HG02970 (cell line): ENCODE measurements around the gene SAMSN1.
"Not testable (repeated sequence)": the region's sequence is repeated elsewhere in the genome, so short reads cannot be mapped to it uniquely, and the experiment has no call there.

Experiments used
- ATAC-seq: cut with Tn5 transposase; IDR thresholded peaks from one replicate; pipeline ENCODE4 v1.9.1; 2021; ENCODE audit warnings: mild to moderate bottlenecking, moderate library complexity, moderate number of reproducible peaks; ENCODE audit not compliant: unreplicated experiment, low FRiP score

SAMSN1 gene

DNA sequence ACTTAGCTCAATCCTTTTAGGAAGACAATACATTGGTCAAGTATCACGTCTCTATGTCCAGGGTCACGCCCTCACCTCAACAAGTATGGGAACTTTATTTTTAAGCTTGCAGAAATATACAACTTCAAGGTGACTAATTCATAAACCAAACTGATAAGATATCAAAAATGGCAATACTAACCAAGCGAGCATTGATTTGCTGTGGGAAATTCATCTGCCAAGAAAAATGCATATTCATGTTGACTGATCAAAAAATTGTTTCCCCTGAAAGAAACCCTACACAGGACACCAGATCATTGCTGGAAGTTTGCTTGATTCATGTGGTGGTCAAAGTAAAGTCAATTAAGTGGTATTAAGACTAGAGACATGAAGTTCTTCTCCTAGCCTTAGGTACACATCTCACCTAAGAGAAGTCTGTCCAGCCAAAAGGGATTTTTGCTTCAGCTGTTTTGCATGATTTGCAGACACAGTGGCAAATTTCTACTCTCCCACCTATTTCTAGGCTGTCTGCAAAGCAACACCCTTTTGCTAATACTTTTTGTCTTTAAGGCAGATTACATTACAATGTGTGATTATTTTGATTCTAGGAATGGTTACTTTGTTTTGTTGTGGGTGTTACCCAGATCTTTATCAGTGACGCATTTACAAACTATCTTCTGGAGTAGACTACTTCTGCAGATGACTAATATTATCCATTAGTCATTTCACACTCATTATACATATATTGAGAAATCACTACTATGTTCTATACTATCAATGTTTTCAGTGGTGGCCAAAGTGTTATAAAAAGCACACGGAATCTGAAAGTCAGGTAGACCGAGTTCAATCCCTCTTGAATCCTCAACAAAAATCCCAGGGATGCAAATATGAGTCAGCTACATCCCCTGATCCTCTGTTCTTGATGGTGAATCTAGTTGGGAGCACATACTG is 12.4 kb downstream of the SAMSN1 start:
- ATAC-seq = peak; percentile 71

DNA sequence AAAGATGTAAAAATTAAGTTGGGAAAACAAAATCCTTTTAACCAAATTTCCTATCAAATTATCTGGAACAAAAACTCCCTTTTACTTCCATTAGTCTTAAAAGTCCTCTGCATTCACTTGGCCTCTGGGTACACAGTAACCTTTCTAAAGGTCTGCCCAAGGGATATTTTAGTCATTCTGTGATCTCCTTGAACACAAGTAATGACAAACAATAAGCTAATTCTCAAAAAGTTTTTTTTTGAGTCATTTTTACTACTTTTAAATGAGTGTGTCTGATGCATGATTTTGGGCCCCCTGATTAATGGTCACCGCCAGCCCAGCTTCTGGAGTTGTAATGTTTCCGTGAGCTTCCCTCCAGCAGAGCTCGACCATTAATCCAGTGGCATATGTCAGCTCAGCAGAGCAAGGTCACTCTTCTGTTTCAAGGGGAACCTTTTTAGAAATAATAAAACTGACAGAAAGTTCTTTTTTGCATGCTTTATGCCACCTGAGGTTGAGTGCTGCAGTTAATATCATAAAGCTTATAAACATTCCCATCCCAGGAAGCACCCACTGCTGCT is 14.3 kb downstream of the SAMSN1 start:
- ATAC-seq = no peak

DNA sequence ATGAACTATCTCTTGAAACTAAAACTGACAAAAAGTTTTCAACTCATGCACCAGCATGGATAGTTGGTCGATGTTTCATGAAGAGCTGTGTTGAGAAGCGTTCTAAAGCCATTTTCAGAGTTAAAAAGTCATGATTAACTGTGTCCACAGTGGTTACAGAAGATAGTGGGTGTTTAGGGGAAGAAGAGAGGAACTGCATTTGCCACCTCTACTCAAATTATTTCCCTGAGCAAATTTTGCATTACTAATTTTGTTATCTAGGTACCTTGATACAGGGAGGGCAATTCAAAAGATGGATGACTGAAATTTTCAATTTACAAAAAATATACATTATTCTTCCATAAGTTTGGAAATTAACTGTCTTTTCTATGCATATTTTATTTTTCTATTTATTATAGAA is 15.5 kb downstream of the SAMSN1 start:
- ATAC-seq = no peak

DNA sequence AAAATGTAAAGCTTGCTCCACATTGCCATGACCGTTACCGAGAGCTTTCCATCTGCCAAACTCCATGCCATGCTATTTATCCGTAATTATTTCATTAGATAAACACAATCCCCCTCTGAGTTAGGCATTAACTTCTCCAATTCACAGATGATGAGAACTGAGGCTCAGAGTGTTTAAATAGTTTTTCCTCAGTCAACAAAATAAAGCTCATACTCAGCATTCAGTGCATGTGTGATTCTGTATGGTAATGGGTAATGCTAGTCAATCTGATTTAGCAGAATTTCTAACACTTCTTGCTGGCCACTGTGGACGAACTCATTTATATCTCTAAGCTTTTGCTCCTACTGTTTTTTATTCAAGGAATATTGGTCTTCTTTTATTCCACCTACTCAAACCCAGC is 17.3 kb downstream of the SAMSN1 start:
- ATAC-seq = no peak

DNA sequence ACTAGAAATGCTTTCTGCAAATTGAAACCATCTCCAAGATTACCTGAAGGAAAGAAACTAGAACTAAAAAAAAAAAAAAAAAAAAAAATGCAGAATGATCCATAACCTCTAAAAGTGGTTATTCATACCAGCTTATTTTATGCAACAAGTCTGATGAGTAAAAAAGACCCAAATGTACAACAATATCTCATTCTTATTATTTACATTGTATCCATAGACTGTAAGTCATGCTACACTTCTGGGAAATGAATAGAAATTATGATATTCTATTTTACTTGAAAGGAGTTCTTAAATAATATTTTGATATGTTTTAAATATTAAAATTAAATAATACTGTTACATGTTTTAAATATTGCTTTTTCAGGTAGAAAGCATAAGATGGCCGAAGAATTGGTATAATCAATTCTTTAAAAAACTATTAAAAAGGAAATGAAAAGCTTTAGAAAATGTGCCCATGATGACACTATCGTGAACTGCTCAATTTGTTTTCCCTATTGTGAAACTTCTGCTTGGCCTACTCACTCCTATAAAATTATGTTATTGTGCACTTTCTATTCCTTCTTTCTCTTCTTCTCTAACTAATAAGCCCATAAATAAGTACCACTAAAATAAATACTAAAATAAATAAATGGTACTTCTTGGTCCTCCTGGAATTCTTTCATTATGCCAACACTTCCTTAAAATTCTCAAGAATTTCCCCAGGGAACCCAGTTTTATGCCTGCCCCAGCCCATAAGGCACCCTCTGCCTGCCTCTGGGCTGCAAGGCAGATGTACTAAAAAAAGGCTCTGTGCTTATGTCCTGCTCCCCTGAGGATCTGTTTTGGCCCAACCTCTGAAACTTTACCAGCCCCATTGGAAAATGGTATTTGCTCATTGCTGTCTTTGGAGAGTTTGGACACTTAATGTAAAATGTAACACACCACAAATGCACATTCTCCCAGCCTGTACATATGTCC is 18.1 kb downstream of the SAMSN1 start:
- no peak for ATAC-seq

DNA sequence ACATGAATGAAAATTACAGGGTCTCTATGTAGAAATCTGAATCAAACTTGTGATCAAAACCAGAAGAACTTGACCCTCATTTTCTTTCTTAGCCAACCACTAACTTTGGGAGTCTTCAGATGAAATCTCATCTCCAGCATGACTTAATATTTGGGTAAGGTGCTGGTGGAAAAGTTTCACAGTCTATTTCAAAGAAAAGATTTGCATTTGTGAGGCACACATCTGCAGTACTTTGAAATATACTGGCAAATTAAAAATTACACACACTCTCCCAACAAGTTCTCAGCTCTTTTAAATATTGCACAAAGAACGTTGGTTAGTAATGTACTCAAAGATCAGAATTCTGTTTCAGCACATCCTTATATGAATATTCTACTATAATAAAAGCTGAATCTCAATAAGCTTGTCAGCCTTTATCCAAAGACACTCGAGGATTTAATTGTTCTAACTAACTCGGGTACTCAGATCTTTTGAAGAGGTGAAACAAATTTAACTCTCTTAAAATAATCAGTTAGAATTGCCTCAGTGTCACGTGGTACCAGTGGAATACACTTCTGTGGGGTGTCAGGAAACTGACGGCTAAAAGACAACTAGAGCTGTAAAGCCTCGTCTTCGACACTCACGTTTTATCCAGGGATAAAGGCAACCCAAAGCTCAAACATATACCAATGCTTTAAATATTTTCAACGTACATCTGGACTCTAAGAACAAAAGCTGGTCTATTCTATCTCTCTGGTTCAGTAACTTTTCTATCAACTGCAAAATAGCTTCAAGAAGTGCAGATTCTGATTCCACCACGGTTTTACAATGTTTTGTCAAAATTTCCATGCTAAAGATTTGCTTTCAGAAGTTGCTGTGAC is 19.0 kb downstream of the SAMSN1 start:
- ATAC-seq = no peak

DNA sequence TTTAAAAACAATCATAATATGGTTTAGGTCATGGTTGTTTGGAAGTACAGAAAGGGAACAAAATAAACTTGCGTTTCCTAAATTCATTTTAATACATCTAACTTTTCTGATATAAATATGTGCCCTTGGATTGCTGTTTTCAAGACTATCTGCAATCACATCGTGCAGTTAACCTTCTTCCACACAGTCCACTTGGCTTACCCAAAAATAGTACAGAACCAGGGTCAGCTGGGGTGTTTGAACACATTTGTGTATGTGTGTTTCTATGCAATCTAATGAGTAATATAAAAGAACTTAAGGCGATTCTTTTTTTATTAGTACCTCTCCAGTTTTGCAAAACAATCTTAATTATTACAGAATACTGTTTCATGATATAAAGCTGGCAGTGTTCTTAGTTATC is 19.9 kb downstream of the SAMSN1 start:
- ATAC-seq = no peak

DNA sequence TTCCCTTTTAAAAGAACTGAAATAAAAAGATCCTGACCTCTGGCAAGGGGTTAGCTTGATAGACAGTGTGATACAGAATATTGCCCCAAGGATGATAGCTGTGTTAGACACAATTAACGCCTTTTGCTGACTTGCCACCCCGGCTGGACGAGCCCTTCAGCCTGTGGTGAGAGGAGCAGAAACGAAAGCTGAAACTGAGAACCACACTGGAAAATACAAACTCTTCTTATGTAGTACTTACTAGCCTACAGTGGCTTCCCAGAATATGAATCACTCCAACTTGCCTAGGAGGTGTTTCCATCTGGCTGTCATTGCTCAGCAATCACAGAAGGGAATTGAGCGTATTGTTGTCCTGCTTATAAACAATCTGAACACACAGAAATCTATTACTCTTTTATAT is 22.9 kb downstream of the SAMSN1 start:
- ATAC-seq = peak; percentile 63

DNA sequence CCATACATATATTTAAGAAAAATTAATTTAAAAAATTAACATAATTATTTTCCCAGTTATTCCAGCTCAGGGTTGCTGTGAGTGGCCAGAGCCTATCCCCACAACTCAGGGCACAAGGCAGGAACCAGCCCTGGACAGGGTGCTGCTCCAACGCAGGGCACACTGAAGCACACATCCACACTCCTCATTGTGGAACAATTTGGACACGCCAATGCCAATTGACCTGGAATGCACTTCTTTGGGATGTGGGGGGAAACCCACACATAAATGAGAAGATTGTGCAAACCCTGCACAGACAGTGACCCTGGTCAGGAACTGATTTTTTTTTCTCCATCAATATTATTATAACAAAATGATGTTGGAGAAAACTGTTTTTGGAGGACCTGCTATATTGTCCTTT is 23.4 kb downstream of the SAMSN1 start:
- ATAC-seq = no peak

DNA sequence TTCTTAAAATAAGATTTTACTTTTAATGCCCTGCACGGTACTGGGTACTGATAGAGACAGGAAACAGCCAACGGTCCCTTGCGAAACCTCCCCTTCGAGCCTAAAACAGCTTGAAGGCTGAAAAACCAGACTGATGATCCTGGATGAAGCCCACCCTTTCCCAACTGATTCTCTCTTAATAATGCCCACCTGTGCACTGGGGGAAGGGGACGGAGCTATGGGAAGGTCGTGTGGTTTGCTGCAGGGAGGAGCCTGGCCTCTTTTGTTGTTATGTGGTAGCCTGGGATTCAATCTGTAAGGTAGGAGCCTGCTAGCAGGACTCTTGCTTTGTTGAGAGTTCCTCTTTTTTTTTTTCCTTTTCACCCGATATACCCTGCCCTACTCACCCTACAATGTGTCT is 25.6 kb downstream of the SAMSN1 start:
- no peak for ATAC-seq

DNA sequence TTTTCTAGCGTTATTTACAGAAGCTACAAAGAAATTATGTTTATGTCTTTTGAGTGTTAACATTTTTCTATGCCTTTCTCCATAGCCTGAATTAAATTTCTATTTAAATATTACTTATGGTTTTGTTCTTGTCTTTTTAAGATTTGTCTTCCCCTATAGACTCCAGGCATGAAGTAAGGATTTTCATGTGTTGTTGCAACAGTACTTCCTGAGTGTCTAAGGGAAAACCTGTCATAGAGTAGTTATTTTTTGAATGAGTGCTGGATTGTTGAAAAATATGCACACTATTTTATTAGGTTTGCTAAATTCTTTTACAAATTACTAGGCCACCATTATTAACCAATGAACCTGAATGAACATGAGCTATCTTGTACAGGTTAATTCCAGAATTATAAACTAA is 27.1 kb downstream of the SAMSN1 start:
- no peak for ATAC-seq

DNA sequence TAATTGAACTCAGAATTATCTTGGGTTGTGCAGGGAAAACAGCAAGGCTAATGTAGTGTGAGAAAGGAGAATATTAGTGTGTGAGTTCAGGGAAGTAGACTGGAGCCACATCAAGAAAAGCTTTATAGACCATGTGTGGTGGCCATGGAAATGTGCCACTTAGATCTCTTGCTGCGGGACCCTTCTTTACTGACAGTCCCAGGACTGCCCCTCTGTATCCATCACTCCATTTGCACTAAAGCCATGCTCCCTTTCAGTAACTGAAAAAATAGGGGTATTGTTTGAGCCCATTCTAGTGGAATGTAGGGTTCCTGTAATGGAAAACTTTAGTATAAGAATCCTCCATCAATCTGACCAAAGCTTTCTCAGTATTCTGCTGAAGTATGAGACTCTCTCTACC is 32.3 kb downstream of the SAMSN1 start:
- no peak for ATAC-seq

DNA sequence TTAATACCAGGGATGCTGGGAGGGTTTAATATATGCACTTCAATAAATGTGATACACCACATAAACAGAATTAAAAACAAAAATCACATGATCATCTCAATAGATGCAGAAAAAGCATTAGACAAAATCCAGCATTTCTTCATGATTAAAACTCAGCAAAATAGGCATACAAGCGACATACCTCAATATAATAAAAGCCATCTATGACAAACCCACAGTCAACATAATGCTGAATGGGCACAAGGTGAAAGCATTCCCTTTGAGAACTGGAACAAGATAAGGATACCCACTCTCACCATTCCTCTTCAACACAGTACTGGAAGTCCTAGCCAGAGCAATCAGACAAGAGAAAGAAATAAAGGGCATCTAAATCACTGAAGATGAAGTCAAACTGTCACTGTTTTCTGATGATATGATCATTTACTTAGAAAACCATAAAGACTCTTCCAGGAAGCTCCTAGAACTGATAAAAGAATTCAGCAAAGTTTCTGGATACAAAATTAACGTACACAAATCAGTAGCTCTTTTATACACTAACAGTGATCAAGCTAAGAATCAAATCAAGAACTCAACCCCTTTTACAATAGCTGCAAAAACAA is 39.2 kb downstream of the SAMSN1 start:
- ATAC-seq = not testable (repeated sequence)

DNA sequence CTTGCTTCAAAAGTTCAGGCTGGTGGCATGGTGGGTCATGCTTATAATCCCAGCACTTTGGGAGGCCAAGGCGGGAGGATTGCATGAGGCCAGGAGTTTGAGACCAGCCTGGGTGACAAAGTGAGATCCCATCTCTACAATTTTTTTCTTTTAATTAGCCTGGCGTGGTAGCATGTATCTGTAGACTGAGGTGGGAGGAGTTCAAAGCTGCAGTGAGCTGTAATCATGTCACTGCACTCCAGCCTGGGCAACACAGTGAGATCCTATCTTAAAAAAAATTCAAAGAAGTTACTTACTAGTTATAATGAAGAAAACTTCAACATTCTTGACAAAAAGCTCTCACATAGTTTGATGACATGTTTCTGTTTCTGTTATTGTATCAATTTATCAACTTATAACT is 45.2 kb downstream of the SAMSN1 start:
- no peak for ATAC-seq

DNA sequence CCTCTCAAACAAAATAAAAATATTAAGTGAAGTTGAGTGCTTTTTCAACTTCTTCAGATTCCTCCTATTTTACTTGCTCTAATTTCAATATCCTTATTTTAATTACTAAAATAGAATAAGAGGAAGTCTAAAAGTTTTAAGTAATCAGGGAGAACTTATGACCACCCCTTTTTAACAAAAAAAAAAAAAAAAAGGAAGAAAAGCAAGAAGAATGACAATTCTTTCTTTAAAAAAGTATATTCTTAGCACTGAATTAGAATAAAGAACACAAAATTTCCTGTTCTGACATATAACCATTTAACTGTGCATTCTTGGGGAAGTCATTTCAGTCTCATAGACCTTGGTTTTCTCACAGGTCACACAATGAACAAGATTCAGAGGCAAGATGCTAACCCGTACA is 46.8 kb downstream of the SAMSN1 start:
- no peak for ATAC-seq

DNA sequence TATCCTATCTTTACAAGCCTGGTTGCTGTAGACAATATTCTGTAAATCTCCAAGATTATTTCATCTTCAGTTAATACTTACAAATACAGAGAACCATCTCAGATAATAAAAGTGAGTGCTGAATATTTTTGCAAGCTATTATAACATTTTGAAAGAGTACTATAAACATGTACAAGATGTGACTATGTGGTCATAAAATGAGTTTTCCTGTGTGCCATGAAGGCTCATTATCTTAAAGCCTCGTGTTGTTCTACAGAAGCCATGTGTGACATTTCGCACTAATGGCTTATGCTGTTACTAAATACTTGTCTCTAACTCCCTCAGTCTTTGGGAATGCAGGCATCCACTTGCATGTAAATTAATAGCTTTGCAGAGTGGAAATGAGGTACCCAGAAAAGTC is 48.3 kb downstream of the SAMSN1 start:
- no peak for ATAC-seq

DNA sequence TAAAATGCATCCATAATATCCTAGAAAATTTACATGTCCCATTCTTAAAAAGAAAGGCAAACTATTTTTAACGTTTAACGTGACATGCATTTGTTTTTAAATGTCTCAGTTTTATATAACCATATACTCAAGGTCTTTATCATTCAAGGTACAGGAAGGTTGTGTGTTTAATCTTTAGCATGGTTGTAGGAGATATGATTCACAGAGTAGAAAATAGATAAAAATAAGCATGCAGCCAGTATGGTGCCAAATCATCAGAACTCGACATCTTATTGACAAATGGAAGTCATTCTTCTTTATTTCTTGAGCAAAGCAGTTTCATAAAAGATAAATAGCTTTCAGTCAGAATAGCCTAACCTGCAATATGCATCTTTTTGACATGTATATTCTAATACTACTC is 51.0 kb downstream of the SAMSN1 start:
- ATAC-seq = no peak

DNA sequence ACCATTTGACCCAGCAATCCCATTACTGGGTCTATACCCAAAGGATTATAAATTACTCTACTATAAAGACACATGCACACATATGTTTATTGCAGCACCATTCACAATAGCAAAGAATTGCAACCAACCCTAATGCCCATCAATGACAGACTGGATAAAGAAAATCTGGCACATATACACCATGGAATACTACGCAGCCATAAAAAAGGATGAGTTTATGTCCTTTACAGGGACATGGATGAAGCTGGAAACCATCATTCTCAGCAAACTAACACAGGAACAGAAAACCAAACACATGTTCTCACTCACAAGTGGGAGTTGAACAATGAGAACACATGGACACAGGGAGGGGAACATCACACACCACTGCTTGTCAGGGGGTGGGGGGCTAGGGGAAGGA is 51.9 kb downstream of the SAMSN1 start:
- ATAC-seq = not testable (repeated sequence)

DNA sequence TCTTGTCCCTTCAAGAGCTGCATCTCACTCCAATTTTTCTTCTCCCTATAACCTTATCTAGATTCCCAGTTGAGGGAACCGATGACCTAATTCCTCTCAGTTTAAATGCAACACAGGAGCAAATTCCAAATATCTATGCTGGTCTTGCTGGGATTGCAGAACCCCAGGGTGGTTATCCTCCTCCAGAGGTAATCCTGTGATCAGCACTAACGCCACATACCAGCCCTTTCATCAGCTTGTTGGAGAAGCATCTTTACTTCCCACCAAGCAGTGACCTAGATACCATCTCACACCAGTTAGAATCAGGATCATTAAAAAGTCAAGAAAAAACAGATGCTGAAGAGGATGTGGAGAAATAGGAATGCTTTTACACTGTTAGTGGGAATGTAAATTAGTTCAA is 52.4 kb downstream of the SAMSN1 start:
- no peak for ATAC-seq

DNA sequence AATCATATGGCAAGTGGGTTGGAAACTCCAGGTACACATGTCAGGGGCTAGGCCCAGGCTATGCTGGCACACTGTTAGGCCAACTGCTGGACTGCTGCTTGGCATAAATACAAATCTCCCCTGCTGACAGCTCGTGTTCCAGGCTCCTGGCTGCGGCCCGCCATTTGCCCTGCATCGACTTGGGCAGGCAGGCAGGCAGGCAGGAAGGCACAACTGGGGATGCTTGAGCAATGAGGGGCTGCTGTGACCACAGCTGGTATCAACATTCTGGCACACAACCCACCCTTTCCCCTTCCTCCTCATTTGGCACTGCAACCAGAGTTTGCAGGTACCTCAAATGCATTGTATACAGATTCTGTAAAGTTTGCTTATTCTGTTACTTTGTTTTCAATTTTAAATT is 53.2 kb downstream of the SAMSN1 start:
- ATAC-seq = no peak
